ENCODE results near the gene FAM3B. TPM values are rescaled to one million over a fixed set of nuclear protein-coding genes. Genes with fewer than 3 reads are reported as not detected.

The FAM3B gene
- total RNA-seq, 1 experiment from 2014 or later = not detected

DNA sequence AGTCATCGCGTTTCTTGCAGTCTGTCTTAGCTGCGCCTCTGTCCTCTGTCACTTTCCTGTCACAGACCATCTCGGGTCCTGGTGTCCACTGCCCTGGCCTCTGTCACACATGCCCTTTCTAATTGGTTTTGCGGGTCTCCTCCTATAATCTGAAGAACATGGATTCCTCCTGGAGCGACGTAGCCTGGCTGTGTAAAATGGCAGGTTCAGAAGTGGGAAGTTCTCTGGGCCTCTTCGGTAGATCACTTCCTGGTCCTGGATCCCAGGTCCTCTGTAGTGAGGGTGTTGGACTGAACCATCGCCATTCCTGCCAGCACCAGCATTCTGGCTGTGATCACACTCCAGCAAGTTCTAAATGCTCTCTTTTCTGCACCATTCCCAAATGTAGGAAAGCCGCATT lies 857 bp downstream of the FAM3B start:
- no peak for DNase-seq (ENCODE audit: extremely low read depth, low read depth)

DNA sequence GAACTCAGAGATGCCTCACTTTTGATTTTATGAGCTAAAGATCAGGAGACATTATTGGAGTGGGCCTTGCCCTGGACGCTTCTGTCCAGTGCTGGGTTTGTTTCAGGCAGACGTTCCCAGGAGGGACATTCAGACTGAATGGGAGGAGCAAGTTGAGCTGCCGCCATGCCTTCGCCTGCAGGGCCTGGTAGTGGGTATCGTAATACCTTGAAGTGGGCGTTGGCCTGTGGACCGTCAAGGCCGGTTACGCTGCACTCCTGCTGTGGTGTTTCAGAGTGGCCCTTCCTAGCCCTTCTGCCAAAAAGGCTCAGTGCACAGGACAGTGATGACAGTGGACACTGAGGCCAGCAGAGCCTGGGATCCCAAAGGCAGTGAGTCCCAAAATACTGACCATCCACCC lies 1.6 kb downstream of the FAM3B start:
- no peak for DNase-seq (ENCODE audit: extremely low read depth, low read depth)

DNA sequence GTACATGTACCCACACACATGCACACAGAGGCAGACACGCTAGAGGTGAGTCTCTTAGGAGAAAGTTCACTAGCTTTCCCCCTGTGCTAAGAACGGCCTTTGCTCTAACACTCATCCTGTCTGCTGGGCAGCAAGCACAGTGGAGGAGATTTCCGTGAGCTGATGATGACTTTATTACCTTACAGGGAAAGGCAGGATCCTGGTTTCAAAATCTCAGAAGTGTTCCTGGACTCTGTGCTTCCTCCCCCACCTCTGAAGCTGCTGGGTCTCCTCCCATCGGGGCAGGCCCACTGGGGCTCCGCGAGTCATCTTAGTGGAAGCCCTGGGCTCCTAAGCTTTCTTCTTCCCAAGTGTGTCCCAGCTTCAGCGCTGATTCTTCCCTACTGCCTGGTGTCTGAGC lies 2.7 kb downstream of the FAM3B start:
- no peak for DNase-seq (ENCODE audit: extremely low read depth, low read depth)

DNA sequence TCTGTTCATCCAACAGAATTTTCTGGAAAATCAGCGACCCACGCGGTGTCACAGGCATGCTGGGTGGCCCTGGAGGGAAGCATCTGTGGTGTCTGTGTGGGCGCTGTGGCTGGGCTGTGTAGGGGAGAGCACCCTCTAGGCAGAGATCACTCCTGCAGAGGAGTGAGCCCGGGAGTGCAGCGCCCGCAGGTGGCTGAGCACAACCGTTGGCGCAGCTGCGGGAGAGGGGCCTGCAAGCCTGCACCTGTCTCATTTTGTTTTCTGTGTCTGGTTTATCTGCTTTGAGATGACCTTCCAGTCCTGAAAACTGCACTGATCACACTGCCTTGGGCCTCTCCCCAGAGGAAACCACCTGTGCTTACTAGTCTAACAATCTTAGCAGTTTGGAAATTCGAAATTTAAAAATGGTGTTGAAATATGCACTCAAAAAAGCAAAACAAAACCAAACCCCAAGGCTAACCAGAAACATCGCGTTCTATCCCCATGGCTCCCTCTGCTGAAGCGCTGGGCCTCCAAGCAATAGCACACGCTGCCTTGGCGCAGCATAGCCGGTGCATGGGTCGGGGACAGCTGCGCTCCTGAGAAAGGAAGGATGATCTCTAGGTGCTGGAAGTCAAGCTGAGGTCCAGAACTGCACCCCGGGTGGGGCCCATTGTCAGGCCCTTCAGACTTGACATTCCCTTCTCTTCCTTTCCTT lies 4.8 kb downstream of the FAM3B start:
- DNase-seq (ENCODE audit: extremely low read depth, low read depth) = no peak

DNA sequence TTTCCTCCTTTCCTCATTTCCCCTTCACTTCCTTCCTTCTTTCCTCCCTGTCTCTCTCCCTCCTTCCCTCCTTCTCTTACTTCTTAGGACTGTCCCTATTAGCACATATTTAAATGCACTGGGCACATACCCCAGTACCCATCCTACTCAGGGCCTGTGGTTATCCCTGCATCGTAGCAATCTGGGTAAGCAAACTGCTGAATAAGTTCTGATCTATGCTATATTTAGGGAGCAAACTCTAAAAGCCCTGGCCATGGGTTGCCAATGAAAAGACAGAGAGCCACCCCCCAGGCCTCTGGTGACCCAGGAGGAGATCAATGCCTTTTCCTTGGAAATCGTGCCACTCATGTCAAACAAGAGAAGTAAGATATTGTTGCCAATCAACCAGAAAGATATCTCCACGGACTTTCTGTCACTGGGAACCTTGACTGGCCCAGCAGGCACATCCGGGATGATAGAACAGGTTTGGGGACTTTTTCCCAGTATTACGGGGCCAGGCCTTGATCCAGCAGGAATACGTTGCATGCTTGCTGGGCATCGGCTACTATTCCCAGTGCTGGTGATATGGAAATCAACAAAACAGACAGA lies 5.4 kb downstream of the FAM3B start:
- no peak for DNase-seq (ENCODE audit: extremely low read depth, low read depth)

DNA sequence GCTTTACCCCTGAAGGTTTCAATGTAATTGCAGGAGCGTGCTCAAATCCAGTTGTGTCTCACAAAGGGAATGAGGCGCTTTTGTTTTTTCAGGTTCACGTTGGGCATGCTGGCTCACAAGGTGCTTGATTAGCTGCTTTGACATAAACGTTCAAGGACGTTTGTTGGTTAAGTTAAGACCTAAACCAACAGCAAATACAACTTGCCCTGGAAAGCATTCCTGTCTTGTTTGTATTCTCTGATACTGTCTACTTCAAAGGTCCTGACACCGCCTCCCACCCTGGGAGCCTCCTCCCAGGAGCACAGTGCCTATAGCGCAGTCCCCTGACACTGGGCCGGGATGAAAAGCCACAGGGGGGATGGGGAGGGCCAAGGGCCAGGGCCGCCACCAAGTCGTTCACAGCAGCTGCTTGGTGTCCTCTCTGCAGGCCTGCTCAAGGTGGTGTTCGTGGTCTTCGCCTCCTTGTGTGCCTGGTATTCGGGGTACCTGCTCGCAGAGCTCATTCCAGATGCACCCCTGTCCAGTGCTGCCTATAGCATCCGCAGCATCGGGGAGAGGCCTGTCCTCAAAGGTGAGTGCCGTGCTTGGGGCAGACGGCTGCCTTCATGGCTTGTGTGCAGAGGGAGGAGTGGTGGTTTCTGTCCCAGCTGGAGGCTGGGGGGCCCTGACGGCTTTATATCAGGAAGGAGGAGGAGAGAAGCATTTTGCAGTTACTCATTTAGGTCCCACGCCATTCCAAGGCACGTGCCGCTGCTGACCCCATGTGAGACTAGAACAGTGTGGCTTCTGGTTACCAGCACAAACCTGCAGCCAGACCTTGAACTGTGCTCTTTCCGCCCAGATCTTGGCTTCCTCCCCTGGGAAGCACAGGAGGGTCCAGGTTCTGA lies 6.1 kb downstream of the FAM3B start:
- DNase-seq (ENCODE audit: extremely low read depth, low read depth) = no peak

DNA sequence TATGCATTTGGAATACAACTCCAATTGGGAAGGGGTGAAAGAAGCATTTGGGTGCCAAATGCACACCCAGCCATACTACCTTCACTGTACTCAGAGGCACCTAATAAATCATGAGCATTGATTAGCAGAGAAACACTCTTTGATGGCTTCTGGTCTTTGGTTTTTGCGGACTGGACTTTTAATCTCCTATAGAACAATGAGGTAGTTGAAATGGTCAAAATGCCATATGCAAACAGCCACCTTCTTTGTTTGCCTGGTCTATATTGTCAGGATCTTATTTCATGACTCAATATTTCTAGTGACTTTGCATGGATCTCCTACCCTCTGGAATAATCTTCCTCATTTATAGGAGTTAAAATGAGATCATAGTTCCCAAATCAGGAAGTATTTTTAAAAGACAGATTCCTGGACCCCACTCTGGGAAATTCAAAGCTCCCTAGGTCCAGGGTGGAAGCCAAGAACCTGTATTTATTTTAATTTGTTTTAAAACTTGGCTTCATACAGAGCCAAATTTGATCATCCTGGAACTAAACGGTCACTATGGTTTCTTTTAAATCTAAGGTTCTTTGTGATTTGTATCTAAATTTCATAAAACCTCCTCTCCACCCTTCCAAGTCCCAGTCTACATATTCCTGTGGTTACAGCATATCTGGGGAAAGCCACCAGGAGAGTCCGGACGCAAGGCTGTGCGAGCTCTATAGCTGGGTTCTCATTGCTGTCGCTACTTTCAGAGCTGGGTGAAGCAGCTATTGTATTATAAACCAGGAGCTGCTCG lies 8.7 kb downstream of the FAM3B start:
- DNase-seq (ENCODE audit: extremely low read depth, low read depth) = no peak

DNA sequence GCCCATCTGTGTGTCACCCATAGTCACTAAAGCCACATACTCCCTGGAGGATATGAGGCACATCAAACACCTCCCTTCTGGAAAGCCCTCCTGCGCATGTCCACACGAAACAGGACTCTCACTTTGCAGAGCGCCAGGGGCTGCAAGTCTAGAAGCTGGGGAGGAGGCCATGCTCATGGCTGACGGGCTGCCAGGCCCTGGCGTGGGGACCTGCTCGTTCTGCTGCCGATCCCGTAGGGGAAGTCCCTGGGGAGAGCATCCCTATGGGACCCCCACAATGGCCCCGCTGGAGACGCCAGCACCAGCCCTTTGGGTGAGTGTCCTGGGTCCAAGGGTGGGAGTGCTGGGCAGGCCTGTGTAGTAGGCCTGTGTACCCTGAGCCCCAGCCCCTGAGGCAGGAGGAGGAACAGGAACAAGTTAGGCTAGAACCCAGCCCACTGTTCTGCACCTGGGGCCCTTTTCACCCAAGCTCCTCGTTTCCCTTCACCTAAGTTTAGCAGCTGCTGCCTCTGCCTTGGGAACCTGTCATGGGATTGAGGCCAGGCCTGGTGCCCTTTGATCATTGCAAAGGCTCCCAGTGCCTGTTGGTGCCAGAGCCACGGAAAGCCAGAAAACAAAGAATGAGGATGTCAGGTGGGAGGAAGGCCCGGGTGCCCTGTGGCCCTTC lies 9.9 kb downstream of the FAM3B start:
- DNase-seq (ENCODE audit: extremely low read depth, low read depth) = no peak

DNA sequence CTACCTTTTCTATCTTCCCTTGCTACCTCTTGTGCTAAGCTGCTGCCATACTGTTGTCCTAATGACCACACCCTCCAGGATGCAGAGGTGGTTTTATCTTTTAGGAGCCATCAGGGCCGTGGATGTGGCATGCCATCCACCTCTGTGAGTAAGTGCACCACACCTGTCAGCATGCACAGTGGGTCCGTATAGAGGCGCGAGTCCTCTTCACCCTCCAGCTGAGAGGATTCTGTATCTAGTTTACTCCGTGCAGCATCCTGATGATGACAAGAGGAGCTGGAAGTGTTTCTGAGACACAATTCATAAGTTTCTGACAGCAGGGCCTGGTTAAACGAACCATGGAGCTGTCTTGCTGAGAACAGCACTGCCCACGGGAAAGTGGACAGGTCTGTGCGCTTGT lies 11.2 kb downstream of the FAM3B start:
- DNase-seq (ENCODE audit: extremely low read depth, low read depth) = no peak

DNA sequence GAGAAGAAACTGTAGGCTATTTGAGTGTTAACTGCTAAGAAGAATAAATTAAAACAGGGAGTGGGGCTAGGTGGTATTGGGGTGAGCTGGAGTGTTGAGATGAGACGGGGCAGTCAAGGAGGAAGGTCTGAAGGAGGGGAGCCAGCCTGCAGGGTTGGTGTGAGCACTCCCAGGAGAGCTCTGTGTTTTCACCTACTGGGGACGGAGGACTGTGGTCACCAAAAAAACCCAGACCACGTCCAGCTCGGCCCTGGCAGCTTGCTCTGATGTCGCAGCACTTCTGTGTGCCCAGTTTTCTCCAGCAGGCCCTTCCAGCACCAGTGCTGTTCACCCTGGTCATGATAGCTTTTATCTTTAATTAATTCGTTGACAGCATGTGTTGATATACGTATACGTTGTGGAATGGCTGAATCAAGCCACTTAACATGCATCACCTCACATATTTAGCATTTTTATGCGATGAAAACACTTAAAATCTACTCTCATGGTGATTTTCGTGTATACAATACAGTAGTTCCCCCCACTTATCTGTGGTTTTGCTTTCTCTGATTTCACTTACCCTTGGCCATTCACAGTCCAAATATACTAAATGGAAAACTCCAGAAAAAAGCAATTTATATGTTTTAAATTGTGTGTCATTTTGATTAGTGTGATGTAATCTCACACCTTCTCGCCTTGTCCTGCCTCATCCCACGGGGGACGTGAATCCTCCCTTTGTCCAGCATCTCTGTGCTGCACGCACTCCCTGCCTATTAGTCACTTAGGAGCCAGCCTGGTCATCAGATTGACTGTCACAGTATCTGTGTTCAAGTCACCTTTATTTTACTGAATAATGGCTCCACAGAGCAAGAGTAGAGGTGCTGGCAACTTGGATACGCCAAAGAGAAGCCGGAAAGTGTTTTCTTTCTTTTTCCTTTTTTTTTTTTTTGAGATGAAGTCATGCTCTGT lies 12.3 kb downstream of the FAM3B start:
- no peak for DNase-seq (ENCODE audit: extremely low read depth, low read depth)

DNA sequence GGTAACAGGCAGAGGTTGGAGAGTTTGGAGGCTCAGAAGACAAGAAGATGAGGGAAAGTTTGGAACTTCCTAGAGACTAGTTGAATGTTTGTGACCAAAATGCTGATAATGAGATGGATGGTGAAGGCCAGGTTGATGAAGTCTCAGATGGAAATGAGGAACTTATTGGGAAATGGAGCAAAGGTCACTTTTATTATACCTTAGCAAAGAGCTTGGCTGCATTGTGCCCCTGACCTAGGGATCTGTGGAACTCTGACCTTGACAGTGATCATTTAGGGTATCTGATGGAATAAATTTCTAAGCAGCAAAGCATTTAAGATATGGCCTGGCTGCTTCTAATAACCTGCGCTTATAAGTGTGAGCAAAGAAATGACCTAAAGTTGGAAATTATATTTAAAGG lies 17.2 kb downstream of the FAM3B start:
- no peak for DNase-seq (ENCODE audit: extremely low read depth, low read depth)

DNA sequence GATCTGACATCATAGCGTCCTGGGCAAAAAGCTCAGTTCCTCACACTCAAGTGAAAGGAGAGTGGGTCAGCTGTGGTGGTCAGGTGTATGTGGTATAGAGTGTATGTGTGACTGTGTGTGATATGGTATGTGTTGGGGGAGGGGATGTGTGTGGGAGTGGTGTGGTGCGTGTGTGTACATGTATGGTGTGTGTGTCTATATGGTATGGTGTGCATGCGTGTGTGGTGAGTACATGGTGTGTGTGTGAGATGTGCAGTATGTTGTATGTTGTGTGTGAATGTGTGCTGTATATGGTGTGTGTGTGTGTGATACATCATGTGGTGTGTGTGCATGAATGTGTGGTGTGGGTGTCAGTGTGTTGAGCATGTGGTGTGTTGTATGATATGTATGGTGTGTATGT lies 20.9 kb downstream of the FAM3B start:
- DNase-seq (ENCODE audit: extremely low read depth, low read depth) = no peak

DNA sequence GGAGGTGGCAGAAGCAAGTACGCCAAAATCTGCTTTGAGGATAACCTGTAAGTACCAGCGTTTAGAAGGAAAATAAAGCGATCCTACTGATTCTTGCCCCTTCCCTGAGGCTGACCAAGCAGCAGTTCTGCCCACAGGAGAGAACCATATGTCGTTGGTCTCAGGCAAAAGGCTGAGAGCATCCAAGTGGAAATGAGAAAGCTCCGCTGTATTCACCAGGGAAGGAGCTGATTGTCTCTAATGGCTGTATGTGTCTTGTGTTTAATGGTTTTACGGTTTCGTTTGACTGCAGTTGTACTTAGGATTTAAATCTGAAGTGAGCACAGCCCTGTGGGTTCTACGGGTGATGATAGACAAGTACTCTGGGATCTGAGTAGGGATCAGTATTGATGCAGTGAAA lies 21.9 kb downstream of the FAM3B start:
- DNase-seq (ENCODE audit: extremely low read depth, low read depth) = no peak

DNA sequence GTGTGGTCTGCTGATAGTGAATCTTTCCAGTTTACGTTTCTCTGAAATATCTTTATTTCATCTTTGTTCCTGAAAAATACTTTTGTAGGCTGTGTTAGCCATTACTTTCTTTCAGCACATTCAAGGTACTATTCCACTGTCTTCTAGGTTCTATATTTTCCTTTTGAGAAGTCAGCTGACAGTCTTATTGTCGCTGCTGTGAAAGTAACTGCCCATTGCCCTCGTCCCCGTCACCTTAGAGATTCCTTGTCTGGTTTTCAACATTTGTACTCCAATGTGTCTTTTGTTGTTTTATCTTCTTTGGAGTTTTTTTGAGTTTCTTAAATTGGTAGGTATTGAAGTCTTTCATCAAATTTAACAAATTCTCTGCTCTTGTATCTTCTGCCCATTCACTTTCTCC lies 25.4 kb downstream of the FAM3B start:
- no peak for DNase-seq (ENCODE audit: extremely low read depth, low read depth)

DNA sequence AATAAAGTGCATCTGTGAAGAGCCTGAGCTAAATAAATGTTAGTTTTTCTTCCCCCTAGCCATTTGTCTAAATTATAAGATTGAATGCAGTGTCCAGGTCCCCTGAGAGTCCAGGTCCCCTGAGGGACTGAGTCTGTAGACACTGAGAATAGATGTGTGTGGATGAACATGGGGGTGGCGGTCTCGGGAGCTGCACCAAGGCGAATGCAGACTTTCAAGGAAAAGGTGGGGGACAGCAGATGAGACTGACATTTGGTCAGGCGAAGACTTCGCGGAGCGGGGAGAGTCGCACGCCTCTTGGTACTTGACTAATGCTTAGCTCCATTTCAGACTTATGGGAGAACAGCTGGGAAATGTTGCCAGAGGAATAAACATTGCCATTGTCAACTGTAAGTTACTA lies 27.5 kb downstream of the FAM3B start:
- no peak for DNase-seq (ENCODE audit: extremely low read depth, low read depth)

DNA sequence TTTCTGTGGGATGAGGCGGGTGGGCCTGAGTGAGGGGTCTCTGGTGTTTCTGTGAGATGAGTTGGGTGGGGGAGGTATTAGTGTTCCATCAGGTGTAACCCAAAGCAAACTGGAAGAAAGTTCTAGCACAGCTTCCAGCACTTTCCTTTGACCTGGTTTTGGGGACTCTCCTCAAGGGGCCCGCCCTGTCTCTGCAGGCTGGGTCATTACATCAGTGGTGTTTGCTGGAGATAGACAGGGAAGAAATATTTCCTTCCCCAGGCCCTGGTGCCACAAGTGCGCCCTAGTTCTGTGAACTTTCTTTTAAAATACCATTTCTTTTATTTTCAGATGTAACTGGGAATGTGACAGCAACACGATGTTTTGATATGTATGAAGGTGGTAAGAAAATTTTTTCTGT lies 28.8 kb downstream of the FAM3B start:
- DNase-seq (ENCODE audit: extremely low read depth, low read depth) = no peak

DNA sequence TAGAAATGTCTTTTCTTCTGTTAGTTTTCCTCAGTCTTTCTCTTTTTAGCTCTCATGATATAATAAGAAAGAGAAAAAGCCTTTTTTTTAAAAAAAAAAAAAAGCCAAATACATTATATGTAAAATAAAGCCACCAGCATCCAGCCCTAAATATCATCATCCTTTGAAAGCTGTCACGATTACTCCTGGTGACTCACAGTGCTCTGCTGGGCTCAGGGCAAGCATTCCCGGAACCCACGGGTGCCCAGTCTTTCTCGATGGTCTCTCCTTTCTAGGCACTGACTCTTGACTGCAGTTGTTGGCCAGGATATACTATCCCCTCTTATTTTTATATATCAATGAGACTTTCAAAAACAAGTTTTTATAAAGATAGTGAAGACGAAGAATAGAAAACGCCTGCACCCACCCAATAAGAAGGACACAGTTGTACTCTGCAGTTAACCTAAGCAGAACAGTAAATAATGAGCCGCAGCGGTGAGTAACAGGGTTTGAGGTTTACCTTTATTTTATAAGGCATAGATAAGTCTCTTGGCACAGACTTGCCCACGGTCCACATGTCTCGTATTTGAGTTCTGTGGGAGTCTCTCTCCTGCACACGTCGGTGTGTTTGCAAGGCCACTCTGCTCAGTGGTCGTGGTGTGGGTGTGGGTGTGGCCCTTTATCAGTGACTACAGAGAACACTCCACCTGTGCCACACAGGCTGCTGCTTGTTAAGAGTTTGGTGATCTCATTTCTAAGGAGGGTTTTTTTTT lies 29.5 kb downstream of the FAM3B start:
- DNase-seq (ENCODE audit: extremely low read depth, low read depth) = no peak

DNA sequence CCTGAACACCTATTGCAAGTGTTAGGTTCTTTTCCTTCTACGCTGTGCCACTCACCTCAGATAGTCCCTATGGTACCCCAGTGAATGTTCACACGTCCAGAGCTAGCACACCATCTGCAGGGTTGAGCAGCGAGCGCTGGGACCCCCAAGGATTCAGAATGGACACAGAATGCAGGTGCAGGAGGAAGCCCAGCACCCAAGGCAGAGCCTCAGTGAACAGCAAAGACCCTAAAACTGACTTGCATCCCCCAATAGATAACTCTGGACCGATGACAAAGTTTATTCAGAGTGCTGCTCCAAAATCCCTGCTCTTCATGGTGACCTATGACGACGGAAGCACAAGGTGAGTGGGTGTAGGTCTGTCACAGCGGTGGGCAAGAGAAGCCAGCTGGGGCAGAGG lies 30.2 kb downstream of the FAM3B start:
- no peak for DNase-seq (ENCODE audit: extremely low read depth, low read depth)

DNA sequence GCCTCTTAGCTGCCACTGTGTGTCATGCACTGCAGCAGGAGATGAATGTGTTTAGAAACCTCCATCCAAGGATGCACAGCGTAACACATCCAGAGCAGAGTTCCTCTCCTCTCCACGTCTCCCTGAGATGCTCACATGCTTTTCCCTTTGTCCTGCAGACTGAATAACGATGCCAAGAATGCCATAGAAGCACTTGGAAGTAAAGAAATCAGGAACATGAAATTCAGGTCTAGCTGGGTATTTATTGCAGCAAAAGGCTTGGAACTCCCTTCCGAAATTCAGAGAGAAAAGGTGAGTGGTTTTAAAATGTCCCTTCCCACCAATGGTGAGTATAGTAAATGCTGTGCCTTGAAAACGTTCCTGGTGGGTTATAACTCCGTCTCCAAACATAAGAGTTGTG lies 31.8 kb downstream of the FAM3B start:
- no peak for DNase-seq (ENCODE audit: extremely low read depth, low read depth)

Measured in NCI-H460 (cell line).